IMR-90 (cell line): ENCODE data around the gene GRM5.

Experiments
- BHLHE40 ChIP-seq: fragments of 150-350 bp; IDR thresholded peaks from 2 replicates; pipeline ENCODE4 v1.6.1; 2016; ENCODE audit warnings: mild to moderate bottlenecking, low read depth, low read length
- CHD1 ChIP-seq: IDR thresholded peaks from 2 replicates; pipeline ENCODE4 v1.6.1; 2012; ENCODE audit warnings: low read depth, low read length, improper control_type of control experiment
- CTCF ChIP-seq: conservative IDR thresholded peaks from 2 replicates; pipeline ENCODE4 v1.5.1; 2012; ENCODE audit warnings: mild to moderate bottlenecking, low read depth, low read length, improper control_type of control experiment
- ELK1 ChIP-seq: fragments of 150-350 bp; IDR thresholded peaks from 2 replicates; pipeline ENCODE4 v1.6.1; 2016; ENCODE audit warnings: low read depth, mild to moderate bottlenecking, low read length, moderate library complexity, borderline replicate concordance
- MAZ ChIP-seq: IDR thresholded peaks from 2 replicates; pipeline ENCODE4 v1.6.1; 2012; ENCODE audit warnings: low read depth, mild to moderate bottlenecking, low read length, improper control_type of control experiment, moderate library complexity, borderline replicate concordance
- NFE2L2 ChIP-seq: fragments of 150-350 bp; IDR thresholded peaks from 2 replicates; pipeline ENCODE4 v1.6.1; 2016; ENCODE audit warnings: low read depth, mild to moderate bottlenecking, low read length
- POLR2A ChIP-seq: IDR thresholded peaks from 2 replicates; pipeline ENCODE4 v1.6.1; 2012; ENCODE audit warnings: mild to moderate bottlenecking, low read depth, low read length
- RAD21 ChIP-seq: IDR thresholded peaks from 2 replicates; pipeline ENCODE4 v1.6.1; 2012; ENCODE audit warnings: low read length, improper control_type of control experiment
- RFX5 ChIP-seq: IDR thresholded peaks from 2 replicates; pipeline ENCODE4 v1.8.0; 2012; ENCODE audit warnings: low read depth, mild to moderate bottlenecking, low read length, moderate library complexity
- USF2 ChIP-seq: fragments of 150-350 bp; IDR thresholded peaks from 2 replicates; pipeline ENCODE4 v1.6.1; 2017; ENCODE audit warnings: mild to moderate bottlenecking, antibody characterized with exemption, low read length, low read depth

- peak; percentile 61 for TF ChIP-seq CTCF
- TF ChIP-seq RFX5, result no peak
- TF ChIP-seq POLR2A, result no peak
- TF ChIP-seq NFE2L2, result no peak
- TF ChIP-seq USF2, result no peak
- TF ChIP-seq RAD21, result peak; percentile 71
- no peak for TF ChIP-seq CHD1
- TF ChIP-seq MAZ, result no peak
- TF ChIP-seq BHLHE40, result no peak
- no peak for TF ChIP-seq ELK1
Measured at GRCh38 chr11:88552379-88553062, 513.3 kb downstream of the GRM5 start.
